Measurements from ENCODE around the gene RBM14. TPM values are rescaled to one million over a fixed set of nuclear protein-coding genes. Genes with fewer than 3 reads are reported as not detected.
A peak's percentile ranks its signal among the peaks of the same experiment; 100 is the strongest.

RBM14 gene
- total RNA-seq, 1 experiment from 2014 or later, result 92.0 TPM

GRCh38 chr11:66643745-66644437 lies 27.5 kb downstream of the RBM14 start:
- POLR2A ChIA-PET, result interaction anchor here (0.7 to 1.3 kb wide), 2 partner anchors 28 to 128 kb away, joined by 3 to 4 read pairs; partner anchors contain the start of gene RBM14
- H3K9me3 Mint-ChIP-seq, result no peaks in the 10 kb centered on the region
- no peak overlapping the region for H3K27ac Mint-ChIP-seq
- peaks cover 91% of the 10 kb centered on the region for H3K36me3 Mint-ChIP-seq
- CTCF ChIA-PET, result interaction anchor here (2.2 kb wide), 1 partner anchor 51 kb away, joined by 5 read pairs; the partner anchor contains the start of genes CCDC87 and CCS
- TF ChIP-seq ZSCAN18 (CRISPR knock-in tag; IDR thresholded peaks at IDR 0.05) (no peak), SOX15 (CRISPR knock-in tag; IDR thresholded peaks at IDR 0.05) (no peak), NR2C2 (CRISPR knock-in tag; IDR thresholded peaks at IDR 0.05) (no peak), GRHL2 (CRISPR knock-in tag; IDR thresholded peaks at IDR 0.05; ENCODE audit: insufficient replicate concordance, severe bottlenecking) (no peak), ARID4B (CRISPR knock-in tag; IDR thresholded peaks at IDR 0.05; ENCODE audit: borderline replicate concordance) (no peak), GABPB1 (CRISPR knock-in tag; IDR thresholded peaks at IDR 0.05) (no peak), TCF7 (CRISPR knock-in tag; IDR thresholded peaks at IDR 0.05; ENCODE audit: low read depth) (no peak), CTCF (IDR thresholded peaks at IDR 0.05) (no peak)
- TF ChIP-seq, protein P1, sequence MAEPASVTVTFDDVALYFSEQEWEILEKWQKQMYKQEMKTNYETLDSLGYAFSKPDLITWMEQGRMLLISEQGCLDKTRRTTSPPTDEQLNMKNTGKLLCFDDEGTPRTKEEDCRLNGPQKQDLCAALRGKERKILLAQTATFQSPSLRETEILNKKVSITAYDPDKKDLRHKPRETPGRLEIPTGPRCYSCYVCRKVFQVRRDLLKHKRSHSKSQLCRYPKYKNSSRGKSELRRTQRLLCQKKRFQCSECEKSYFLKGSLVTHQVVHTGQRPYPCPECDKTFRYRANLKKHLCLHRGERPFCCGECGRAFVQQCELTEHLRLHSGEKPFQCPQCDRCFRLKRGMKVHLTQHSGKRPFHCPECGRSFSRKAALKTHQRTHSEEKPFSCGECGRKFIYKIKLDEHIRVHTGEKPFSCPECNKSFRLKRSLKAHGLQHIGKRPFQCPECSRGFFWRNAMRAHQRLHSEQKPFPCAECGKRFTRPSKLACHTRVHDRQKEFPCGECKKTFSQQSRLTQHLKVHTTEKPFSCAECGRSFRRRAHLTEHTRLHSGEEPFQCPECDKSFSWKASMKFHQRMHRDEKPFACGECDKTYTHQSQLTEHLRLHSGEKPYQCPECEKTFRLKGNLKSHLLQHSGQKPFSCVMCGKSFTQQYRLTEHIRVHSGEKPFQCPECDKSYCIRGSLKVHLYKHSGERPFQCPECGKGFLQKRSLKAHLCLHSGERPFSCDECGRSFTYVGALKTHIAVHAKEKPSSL (CRISPR knock-in tag; conservative IDR thresholded peaks at IDR 0.05), result no peak
- TF ChIP-seq, protein P2, sequence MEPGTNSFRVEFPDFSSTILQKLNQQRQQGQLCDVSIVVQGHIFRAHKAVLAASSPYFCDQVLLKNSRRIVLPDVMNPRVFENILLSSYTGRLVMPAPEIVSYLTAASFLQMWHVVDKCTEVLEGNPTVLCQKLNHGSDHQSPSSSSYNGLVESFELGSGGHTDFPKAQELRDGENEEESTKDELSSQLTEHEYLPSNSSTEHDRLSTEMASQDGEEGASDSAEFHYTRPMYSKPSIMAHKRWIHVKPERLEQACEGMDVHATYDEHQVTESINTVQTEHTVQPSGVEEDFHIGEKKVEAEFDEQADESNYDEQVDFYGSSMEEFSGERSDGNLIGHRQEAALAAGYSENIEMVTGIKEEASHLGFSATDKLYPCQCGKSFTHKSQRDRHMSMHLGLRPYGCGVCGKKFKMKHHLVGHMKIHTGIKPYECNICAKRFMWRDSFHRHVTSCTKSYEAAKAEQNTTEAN (CRISPR knock-in tag; IDR thresholded peaks at IDR 0.05), result no peak
- TF ChIP-seq, protein P3, sequence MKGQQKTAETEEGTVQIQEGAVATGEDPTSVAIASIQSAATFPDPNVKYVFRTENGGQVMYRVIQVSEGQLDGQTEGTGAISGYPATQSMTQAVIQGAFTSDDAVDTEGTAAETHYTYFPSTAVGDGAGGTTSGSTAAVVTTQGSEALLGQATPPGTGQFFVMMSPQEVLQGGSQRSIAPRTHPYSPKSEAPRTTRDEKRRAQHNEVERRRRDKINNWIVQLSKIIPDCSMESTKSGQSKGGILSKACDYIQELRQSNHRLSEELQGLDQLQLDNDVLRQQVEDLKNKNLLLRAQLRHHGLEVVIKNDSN (CRISPR knock-in tag; IDR thresholded peaks at IDR 0.05), result no peak
- TF ChIP-seq, protein P4, sequence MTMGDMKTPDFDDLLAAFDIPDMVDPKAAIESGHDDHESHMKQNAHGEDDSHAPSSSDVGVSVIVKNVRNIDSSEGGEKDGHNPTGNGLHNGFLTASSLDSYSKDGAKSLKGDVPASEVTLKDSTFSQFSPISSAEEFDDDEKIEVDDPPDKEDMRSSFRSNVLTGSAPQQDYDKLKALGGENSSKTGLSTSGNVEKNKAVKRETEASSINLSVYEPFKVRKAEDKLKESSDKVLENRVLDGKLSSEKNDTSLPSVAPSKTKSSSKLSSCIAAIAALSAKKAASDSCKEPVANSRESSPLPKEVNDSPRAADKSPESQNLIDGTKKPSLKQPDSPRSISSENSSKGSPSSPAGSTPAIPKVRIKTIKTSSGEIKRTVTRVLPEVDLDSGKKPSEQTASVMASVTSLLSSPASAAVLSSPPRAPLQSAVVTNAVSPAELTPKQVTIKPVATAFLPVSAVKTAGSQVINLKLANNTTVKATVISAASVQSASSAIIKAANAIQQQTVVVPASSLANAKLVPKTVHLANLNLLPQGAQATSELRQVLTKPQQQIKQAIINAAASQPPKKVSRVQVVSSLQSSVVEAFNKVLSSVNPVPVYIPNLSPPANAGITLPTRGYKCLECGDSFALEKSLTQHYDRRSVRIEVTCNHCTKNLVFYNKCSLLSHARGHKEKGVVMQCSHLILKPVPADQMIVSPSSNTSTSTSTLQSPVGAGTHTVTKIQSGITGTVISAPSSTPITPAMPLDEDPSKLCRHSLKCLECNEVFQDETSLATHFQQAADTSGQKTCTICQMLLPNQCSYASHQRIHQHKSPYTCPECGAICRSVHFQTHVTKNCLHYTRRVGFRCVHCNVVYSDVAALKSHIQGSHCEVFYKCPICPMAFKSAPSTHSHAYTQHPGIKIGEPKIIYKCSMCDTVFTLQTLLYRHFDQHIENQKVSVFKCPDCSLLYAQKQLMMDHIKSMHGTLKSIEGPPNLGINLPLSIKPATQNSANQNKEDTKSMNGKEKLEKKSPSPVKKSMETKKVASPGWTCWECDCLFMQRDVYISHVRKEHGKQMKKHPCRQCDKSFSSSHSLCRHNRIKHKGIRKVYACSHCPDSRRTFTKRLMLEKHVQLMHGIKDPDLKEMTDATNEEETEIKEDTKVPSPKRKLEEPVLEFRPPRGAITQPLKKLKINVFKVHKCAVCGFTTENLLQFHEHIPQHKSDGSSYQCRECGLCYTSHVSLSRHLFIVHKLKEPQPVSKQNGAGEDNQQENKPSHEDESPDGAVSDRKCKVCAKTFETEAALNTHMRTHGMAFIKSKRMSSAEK (CRISPR knock-in tag; IDR thresholded peaks at IDR 0.05; ENCODE audit: borderline replicate concordance), result no peak
- TF ChIP-seq, protein P5, sequence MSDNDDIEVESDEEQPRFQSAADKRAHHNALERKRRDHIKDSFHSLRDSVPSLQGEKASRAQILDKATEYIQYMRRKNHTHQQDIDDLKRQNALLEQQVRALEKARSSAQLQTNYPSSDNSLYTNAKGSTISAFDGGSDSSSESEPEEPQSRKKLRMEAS (CRISPR knock-in tag; IDR thresholded peaks at IDR 0.05), result no peak
- no peak for DNase-seq (ENCODE audit: low spot score)
- no peak for ATAC-seq
- no peaks in the 10 kb centered on the region for H3K27me3 Mint-ChIP-seq (ENCODE audit: low read depth)
- H3K4me1 Mint-ChIP-seq, result peaks cover 55% of the 10 kb centered on the region
- H3K4me3 Mint-ChIP-seq, result peak overlapping the region; percentile 99

Measured in WTC11 (cell line).